HepG2 (cell line): ENCODE measurements around the gene KRTAP5-9. TPM values are rescaled to one million over a fixed set of nuclear protein-coding genes. Genes with fewer than 3 reads are reported as not detected.

Experiments used
- ATAC-seq: fragments of 200-7000 bp; cut with Tn5 transposase; 3 replicates; pipeline ENCODE4 v1.9.1; 2020; ENCODE audit warnings: mild to moderate bottlenecking, moderate library complexity
- BruUV-seq: library from RNA; stranded (reverse); fragments of 400-500 nt; replicated peaks from 2 replicates; lab custom pipeline; 2021; lab: Mats Ljungman, UMichigan
- CTCF ChIA-PET: fragments of 300-600 bp; formaldehyde crosslinking; extraction: SDS; loops from one replicate; lab custom pipeline; 2021; ENCODE audit warnings: low total read pairs, inconsistent platforms, low intra/inter-chr PET ratio; lab: Yijun Ruan, JAX
- POLR2A ChIA-PET: fragments of 350-600 bp; sonication (Branson Sonifier 250); formaldehyde crosslinking; loops from one replicate; lab custom pipeline; 2020; ENCODE audit warnings: antibody characterized with exemption, inconsistent platforms; lab: Yijun Ruan, JAX
- DNase-seq: peaks from one replicate; pipeline ENCODE4 v3.0.0-alpha.2; 2015; ENCODE audit warnings: low spot score
- FAIRE-seq: peaks from 3 replicates; lab custom pipeline; 2011; peaks lifted over from hg19 to GRCh38; lab: Jason Lieb, UNC
- H2AFZ ChIP-seq: one replicate; pipeline ENCODE4 v1.6.1; 2011; ENCODE audit warnings: low read length, inconsistent platforms
- H3K27ac ChIP-seq: fragments of 300-600 bp; 3 replicates; pipeline ENCODE4 v1.8.0; 2011; ENCODE audit warnings: mixed run types, mild to moderate bottlenecking, mixed read lengths, low read length, inconsistent platforms; ENCODE audit not compliant: insufficient read depth; ENCODE audit errors: extremely low read length
- H3K27me3 ChIP-seq, 2 experiments: fragments of 200-600 bp in 1 of 2; 2 replicates in 1 of 2; 3 replicates in 1 of 2; pipeline versions ENCODE4 v1.6.0 to v1.8.0; 2011; ENCODE audit warnings: low read length in 2 of 2, mild to moderate bottlenecking in 2 of 2, moderate library complexity in 2 of 2, inconsistent platforms in 1 of 2; ENCODE audit not compliant: insufficient read depth in 2 of 2, control insufficient read depth in 1 of 2
- H3K36me3 ChIP-seq, 2 experiments: fragments of 200-600 bp in 1 of 2; replicated peaks in 1 of 2; 2 replicates in 1 of 2; 3 replicates in 1 of 2; pipeline versions ENCODE4 v1.5.1 to v1.8.0; 2011; ENCODE audit warnings: low read length in 2 of 2, inconsistent platforms in 1 of 2; ENCODE audit not compliant: insufficient read depth in 2 of 2, control insufficient read depth in 1 of 2
- H3K4me1 ChIP-seq: 2 replicates; pipeline ENCODE4 v1.5.1; 2012; ENCODE audit warnings: low read length, inconsistent platforms; ENCODE audit not compliant: insufficient read depth
- H3K4me2 ChIP-seq: 2 replicates; pipeline ENCODE4 v1.6.0; 2011; ENCODE audit warnings: low read depth, low read length, inconsistent platforms
- H3K4me3 ChIP-seq, 3 experiments: fragments of 200-600 bp in 1 of 3; sonication (generic), shearing (Covaris generic) in 1 of 3; replicated peaks in 1 of 3; 2 replicates each; pipeline ENCODE4 v1.5.1; 2011 to 2016; ENCODE audit warnings: low read length in 3 of 3, inconsistent platforms in 2 of 3, low read depth in 2 of 3, mild to moderate bottlenecking in 2 of 3, control low read depth in 1 of 3, mixed read lengths in 1 of 3; ENCODE audit not compliant: insufficient read depth in 1 of 3
- H3K79me2 ChIP-seq: one replicate; pipeline ENCODE4 v1.6.1; 2011; ENCODE audit warnings: low read length, inconsistent platforms; ENCODE audit not compliant: insufficient read depth
- H3K9ac ChIP-seq: 2 replicates; pipeline ENCODE4 v1.6.0; 2011; ENCODE audit warnings: mild to moderate bottlenecking, low read depth, low read length, inconsistent platforms; ENCODE audit not compliant: insufficient read depth
- H3K9me3 ChIP-seq: 2 replicates; pipeline ENCODE4 v1.5.1; 2012; ENCODE audit warnings: mild to moderate bottlenecking, low read length
- H4K20me1 ChIP-seq: 2 replicates; pipeline ENCODE4 v1.6.0; 2011; ENCODE audit warnings: inconsistent platforms, mild to moderate bottlenecking, low read length, moderate library complexity; ENCODE audit not compliant: insufficient read depth
- ARHGAP35 ChIP-seq: sonication (generic); formaldehyde crosslinking; IDR thresholded peaks from 2 replicates; pipeline ENCODE4 v1.9.0; 2022; ENCODE audit warnings: mild to moderate bottlenecking, inconsistent platforms, moderate library complexity, missing genetic modification reagents, borderline replicate concordance
- BCL6 ChIP-seq: IDR thresholded peaks from 2 replicates; pipeline ENCODE4 v1.6.1; 2016; ENCODE audit warnings: missing genetic modification reagents, missing compliant biosample characterization
- LCORL ChIP-seq, 2 experiments: fragments of 450-650 bp in 1 of 2; sonication (generic) in 1 of 2; formaldehyde crosslinking in 1 of 2; IDR thresholded peaks; 2 replicates each; pipeline versions ENCODE4 v1.5.0 to v1.6.1; 2017 to 2020; ENCODE audit warnings: antibody characterized with exemption in 1 of 2, missing genetic modification reagents in 1 of 2
- NBN ChIP-seq: fragments of 450-650 bp; conservative IDR thresholded peaks from 2 replicates; pipeline ENCODE4 v1.6.1; 2017
- POGZ ChIP-seq: sonication (generic); formaldehyde crosslinking; IDR thresholded peaks from 2 replicates; pipeline ENCODE4 v1.4.0; 2020; ENCODE audit warnings: mild to moderate bottlenecking, missing genetic modification reagents
- POLR2AphosphoS5 ChIP-seq: IDR thresholded peaks from 2 replicates; pipeline ENCODE4 v1.6.1; 2012; ENCODE audit warnings: low read depth, low read length
- ZFP37 ChIP-seq: sonication (generic); formaldehyde crosslinking; IDR thresholded peaks from 2 replicates; pipeline ENCODE4 v1.4.0; 2020; ENCODE audit warnings: missing genetic modification reagents, borderline replicate concordance
- ZFY ChIP-seq: sonication (generic); formaldehyde crosslinking; IDR thresholded peaks from 2 replicates; pipeline ENCODE4 v1.4.0; 2020; ENCODE audit warnings: missing genetic modification reagents
- ZKSCAN5 ChIP-seq: sonication (generic); formaldehyde crosslinking; IDR thresholded peaks from 2 replicates; pipeline ENCODE4 v1.5.1; 2020; ENCODE audit warnings: mild to moderate bottlenecking, missing genetic modification reagents
- ZNF619 ChIP-seq: sonication (generic); formaldehyde crosslinking; IDR thresholded peaks from 2 replicates; pipeline ENCODE4 v1.4.0; 2020; ENCODE audit warnings: mild to moderate bottlenecking, missing genetic modification reagents
- WGBS: methylation state at CpG from one replicate; pipeline ENCODE4 v1.1.6; 2017; ENCODE audit warnings: low lambda C conversion rate; 5-methylcytosine and 5-hydroxymethylcytosine counted together
- in situ Hi-C: cut with HindIII; loops from 2 replicates; pipeline ENCODE4 v1.10.0; 2017; ENCODE audit warnings: low pct_unique_long_range_greater_than_20kb; ENCODE audit not compliant: extremely low pct_ligation_motif_present
- intact Hi-C: fragments of 100-400 bp; cut with micrococcal nuclease; formaldehyde crosslinking; loops from one replicate; pipeline ENCODE4 v1.10.0; 2022; ENCODE audit not compliant: unreplicated experiment
- polyA plus RNA-seq, 8 experiments: library from polyadenylated mRNA; depleted of rRNA in 3 of 8; stranded (reverse) in 7 of 8; unstranded in 1 of 8; fragments of >200 nt; fragmentation: Illumina TruSeq in 4 of 8; extraction: Trizol in 4 of 8; gene quantifications; 2 replicates each; pipeline versions ENCODE4 v1.2.1 to v1.2.3, GENCODE V29; 2011 to 2016; ENCODE audit warnings: low read depth in 4 of 8, missing spikeins in 1 of 8, mixed read lengths in 1 of 8; ENCODE audit not compliant: insufficient read depth in 1 of 8
- total RNA-seq, 5 experiments: library from RNA; depleted of rRNA; stranded (reverse); fragments of >200 nt; fragmentation: Illumina TruSeq; extraction: Trizol; gene quantifications; 2 replicates each; pipeline ENCODE4 v1.2.3, GENCODE V29; 2016; ENCODE audit warnings: low read depth in 1 of 5
- TF ChIP-seq, protein P1 (sequence below): sonication (generic); formaldehyde crosslinking; IDR thresholded peaks from 2 replicates; pipeline ENCODE4 v1.4.0; 2020; ENCODE audit warnings: missing genetic modification reagents, borderline replicate concordance
- TF ChIP-seq, protein P2 (sequence below): sonication (generic); formaldehyde crosslinking; IDR thresholded peaks from 2 replicates; pipeline ENCODE4 v1.5.1; 2020; ENCODE audit warnings: mild to moderate bottlenecking, missing genetic modification reagents, moderate library complexity

Gene KRTAP5-9
- total and polyA plus RNA-seq, 2 of the 13 experiments (the other 11 are each of a cell fraction or from before 2014, with no cell fraction given) = 0.09 TPM; not detected in 1

GRCh38 chr11:71556018-71556417 is 7.8 kb downstream of the KRTAP5-9 start:
- 54% methylated on average over 4 of the region's 4 CpGs for WGBS

DNA sequence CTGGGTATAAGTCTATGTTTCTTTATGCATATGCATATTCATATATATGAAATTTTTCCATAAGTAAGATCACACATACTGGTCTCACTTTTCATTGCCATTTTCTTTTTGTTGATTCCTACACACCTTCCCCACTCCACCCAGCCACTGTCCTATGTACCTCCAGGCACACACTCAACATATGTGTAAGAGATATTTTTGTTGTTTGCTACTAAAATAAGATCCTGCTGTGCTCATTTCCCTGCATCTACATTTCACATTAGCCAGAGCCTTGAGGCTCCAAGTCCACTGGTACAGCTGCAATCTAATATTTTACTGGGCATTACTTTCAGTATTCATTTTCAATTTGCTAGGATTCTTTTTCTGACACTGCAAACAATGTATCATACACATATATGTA is 9.0 kb downstream of the KRTAP5-9 start:
- no peaks in the 10 kb centered on the region for H3K79me2 ChIP-seq
- intact Hi-C loops (no loop called here), in situ Hi-C loops (no loop called here)
- H3K27me3 ChIP-seq = no peaks in the 10 kb centered on the region; a peak in 2 of 5 replicates
- H4K20me1 ChIP-seq = no peaks in the 10 kb centered on the region
- H3K36me3 ChIP-seq = no peaks in the 10 kb centered on the region
- no peak for DNase-seq
- no peak overlapping the region for H3K27ac ChIP-seq
- H3K4me2 ChIP-seq = no peak overlapping the region
- ChIA-PET POLR2A (interaction anchor here (1.7 kb wide), 1 partner anchor 23 kb away, joined by 3 read pairs; no protein-coding TSS in a partner anchor), CTCF (no interaction called here)
- no peak overlapping the region for H3K4me3 ChIP-seq
- no peak for ATAC-seq
- BruUV-seq = no TSS peak
- H2AFZ ChIP-seq = no peak overlapping the region
- H3K4me1 ChIP-seq = peaks cover 7% of the 10 kb centered on the region; the same call in 1 of the 2 replicates
- H3K9me3 ChIP-seq = no peaks in the 10 kb centered on the region
- no peak for FAIRE-seq
- no peak overlapping the region for H3K9ac ChIP-seq
- TF ChIP-seq POGZ (CRISPR knock-in tag) (no peak), ZFP37 (CRISPR knock-in tag) (no peak), BCL6 (CRISPR knock-in tag) (no peak), ZFY (CRISPR knock-in tag) (no peak), POLR2AphosphoS5 (no peak), ZNF619 (CRISPR knock-in tag) (no peak), ARHGAP35 (CRISPR knock-in tag) (no peak), ZKSCAN5 (CRISPR knock-in tag) (no peak)
- TF ChIP-seq, protein P1, sequence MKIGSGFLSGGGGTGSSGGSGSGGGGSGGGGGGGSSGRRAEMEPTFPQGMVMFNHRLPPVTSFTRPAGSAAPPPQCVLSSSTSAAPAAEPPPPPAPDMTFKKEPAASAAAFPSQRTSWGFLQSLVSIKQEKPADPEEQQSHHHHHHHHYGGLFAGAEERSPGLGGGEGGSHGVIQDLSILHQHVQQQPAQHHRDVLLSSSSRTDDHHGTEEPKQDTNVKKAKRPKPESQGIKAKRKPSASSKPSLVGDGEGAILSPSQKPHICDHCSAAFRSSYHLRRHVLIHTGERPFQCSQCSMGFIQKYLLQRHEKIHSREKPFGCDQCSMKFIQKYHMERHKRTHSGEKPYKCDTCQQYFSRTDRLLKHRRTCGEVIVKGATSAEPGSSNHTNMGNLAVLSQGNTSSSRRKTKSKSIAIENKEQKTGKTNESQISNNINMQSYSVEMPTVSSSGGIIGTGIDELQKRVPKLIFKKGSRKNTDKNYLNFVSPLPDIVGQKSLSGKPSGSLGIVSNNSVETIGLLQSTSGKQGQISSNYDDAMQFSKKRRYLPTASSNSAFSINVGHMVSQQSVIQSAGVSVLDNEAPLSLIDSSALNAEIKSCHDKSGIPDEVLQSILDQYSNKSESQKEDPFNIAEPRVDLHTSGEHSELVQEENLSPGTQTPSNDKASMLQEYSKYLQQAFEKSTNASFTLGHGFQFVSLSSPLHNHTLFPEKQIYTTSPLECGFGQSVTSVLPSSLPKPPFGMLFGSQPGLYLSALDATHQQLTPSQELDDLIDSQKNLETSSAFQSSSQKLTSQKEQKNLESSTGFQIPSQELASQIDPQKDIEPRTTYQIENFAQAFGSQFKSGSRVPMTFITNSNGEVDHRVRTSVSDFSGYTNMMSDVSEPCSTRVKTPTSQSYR (CRISPR knock-in tag) = no peak
- TF ChIP-seq, protein P2, sequence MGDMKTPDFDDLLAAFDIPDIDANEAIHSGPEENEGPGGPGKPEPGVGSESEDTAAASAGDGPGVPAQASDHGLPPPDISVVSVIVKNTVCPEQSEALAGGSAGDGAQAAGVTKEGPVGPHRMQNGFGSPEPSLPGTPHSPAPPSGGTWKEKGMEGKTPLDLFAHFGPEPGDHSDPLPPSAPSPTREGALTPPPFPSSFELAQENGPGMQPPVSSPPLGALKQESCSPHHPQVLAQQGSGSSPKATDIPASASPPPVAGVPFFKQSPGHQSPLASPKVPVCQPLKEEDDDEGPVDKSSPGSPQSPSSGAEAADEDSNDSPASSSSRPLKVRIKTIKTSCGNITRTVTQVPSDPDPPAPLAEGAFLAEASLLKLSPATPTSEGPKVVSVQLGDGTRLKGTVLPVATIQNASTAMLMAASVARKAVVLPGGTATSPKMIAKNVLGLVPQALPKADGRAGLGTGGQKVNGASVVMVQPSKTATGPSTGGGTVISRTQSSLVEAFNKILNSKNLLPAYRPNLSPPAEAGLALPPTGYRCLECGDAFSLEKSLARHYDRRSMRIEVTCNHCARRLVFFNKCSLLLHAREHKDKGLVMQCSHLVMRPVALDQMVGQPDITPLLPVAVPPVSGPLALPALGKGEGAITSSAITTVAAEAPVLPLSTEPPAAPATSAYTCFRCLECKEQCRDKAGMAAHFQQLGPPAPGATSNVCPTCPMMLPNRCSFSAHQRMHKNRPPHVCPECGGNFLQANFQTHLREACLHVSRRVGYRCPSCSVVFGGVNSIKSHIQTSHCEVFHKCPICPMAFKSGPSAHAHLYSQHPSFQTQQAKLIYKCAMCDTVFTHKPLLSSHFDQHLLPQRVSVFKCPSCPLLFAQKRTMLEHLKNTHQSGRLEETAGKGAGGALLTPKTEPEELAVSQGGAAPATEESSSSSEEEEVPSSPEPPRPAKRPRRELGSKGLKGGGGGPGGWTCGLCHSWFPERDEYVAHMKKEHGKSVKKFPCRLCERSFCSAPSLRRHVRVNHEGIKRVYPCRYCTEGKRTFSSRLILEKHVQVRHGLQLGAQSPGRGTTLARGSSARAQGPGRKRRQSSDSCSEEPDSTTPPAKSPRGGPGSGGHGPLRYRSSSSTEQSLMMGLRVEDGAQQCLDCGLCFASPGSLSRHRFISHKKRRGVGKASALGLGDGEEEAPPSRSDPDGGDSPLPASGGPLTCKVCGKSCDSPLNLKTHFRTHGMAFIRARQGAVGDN = no peak

More at GRCh38 chr11:71556018-71556417, 7.8 kb downstream of the KRTAP5-9 start:
- CTCF ChIA-PET = no interaction called here
- no peak overlapping the region for H3K27ac ChIP-seq
- H3K36me3 ChIP-seq = no peaks in the 10 kb centered on the region
- no peak overlapping the region for H3K9ac ChIP-seq
- H3K9me3 ChIP-seq = no peaks in the 10 kb centered on the region
- H3K27me3 ChIP-seq = no peaks in the 10 kb centered on the region; a peak in 2 of 5 replicates
- POLR2A ChIA-PET = no interaction called here
- intact Hi-C loops = no loop called here
- H3K4me1 ChIP-seq = peaks cover 14% of the 10 kb centered on the region; the same call in 1 of the 2 replicates
- H3K4me3 ChIP-seq = no peak overlapping the region
- no TSS peak for BruUV-seq
- ATAC-seq (no peak), FAIRE-seq (no peak), DNase-seq (no peak)
- in situ Hi-C loops = no loop called here
- H2AFZ ChIP-seq = no peak overlapping the region
- no peaks in the 10 kb centered on the region for H3K79me2 ChIP-seq
- 0 out of 2 replicates have a peak, but pooled peaks have one; percentile 57 for TF ChIP-seq NBN
- TF ChIP-seq LCORL (IDR thresholded peaks at IDR 0.05) = 0 out of 2 replicates have a peak, but pooled peaks have one; percentile 11
- no peak for TF ChIP-seq LCORL (CRISPR knock-in tag; IDR thresholded peaks at IDR 0.05)
- TF ChIP-seq BCL6 (CRISPR knock-in tag) = no peak
- no peak overlapping the region for H3K4me2 ChIP-seq
- no peaks in the 10 kb centered on the region for H4K20me1 ChIP-seq
